Coronary artery (tissue), 2 donors: ENCODE data around the gene ZGPAT.

ENCODE experiments used
- DNase-seq: peaks from one replicate; pipeline ENCODE4 v3.0.0-alpha.2; 2017; ENCODE audit warnings: low spot score
- H3K27ac ChIP-seq, 2 donors: fragments of 200-600 bp; sonication (generic); one replicate each; pipeline ENCODE4 v1.5.1; 2016 to 2019
- H3K4me3 ChIP-seq: fragments of 200-600 bp; sonication (generic); 2 replicates; pipeline ENCODE4 v1.5.1; 2016; ENCODE audit warnings: mild to moderate bottlenecking, moderate library complexity
- CTCF ChIP-seq: fragments of 200-600 bp; sonication (generic); IDR thresholded peaks from one replicate; pipeline ENCODE4 v1.5.1; 2019; ENCODE audit warnings: antibody characterized with exemption

The ZGPAT gene

GRCh38 chr20:63766695-63767426 is 59.0 kb downstream of the ZGPAT start:
- DNase-seq = no peak
- H3K27ac ChIP-seq = no peak overlapping the region
- no peak for TF ChIP-seq CTCF
- no peak overlapping the region for H3K4me3 ChIP-seq

GRCh38 chr20:63767456-63767855 is 59.6 kb downstream of the ZGPAT start:
- DNase-seq = no peak
- TF ChIP-seq CTCF = no peak
- no peak overlapping the region for H3K27ac ChIP-seq
- H3K4me3 ChIP-seq = no peak overlapping the region

GRCh38 chr20:63767886-63768285 is 60.0 kb downstream of the ZGPAT start:
- TF ChIP-seq CTCF = no peak
- DNase-seq = no peak
- Histone ChIP-seq H3K27ac (no peak overlapping the region), H3K4me3 (no peak overlapping the region)

GRCh38 chr20:63768591-63769515 is 61.0 kb downstream of the ZGPAT start:
- Histone ChIP-seq H3K27ac (no peak overlapping the region), H3K4me3 (no peak overlapping the region)
- no peak for DNase-seq
- TF ChIP-seq CTCF = no peak

GRCh38 chr20:63769891-63770474 is 62.1 kb downstream of the ZGPAT start:
- TF ChIP-seq CTCF = no peak
- no peak for DNase-seq
- Histone ChIP-seq H3K27ac (no peak overlapping the region), H3K4me3 (no peak overlapping the region)

GRCh38 chr20:63771046-63771707 is 63.3 kb downstream of the ZGPAT start:
- no peak overlapping the region for H3K4me3 ChIP-seq
- TF ChIP-seq CTCF = no peak
- no peak for DNase-seq

More at GRCh38 chr20:63771046-63771707, 63.3 kb downstream of the ZGPAT start:
- H3K27ac ChIP-seq = no peak overlapping the region
